ENCODE data around the gene SMC4.

Gene SMC4

GRCh38 chr3:160376681-160377080 lies 22.8 kb upstream of the SMC4 start:
- H3K4me2 ChIP-seq (ENCODE audit: insufficient read depth, low read length): no peak overlapping the region
- DNase-seq: no peak
- ATAC-seq (ENCODE audit: insufficient read depth, low read depth): no peak
- H3K79me2 ChIP-seq (ENCODE audit: insufficient read depth, low read length): no peaks in the 10 kb centered on the region; the same call in 1 of the 2 replicates
- H2AFZ ChIP-seq (ENCODE audit: low read depth, low read length): no peak overlapping the region
- no peaks in the 10 kb centered on the region; the same call in 1 of the 2 replicates for H4K20me1 ChIP-seq (ENCODE audit: insufficient read depth, low read length)
- H3K9ac ChIP-seq (ENCODE audit: low read depth, low read length): no peak overlapping the region
- H3K4me3 ChIP-seq (ENCODE audit: low read depth in 1 of 2, low read length in 2 of 2): no peak overlapping the region
- no peaks in the 10 kb centered on the region for H3K9me3 ChIP-seq (ENCODE audit: insufficient read depth, low read length, severe bottlenecking)
- H3K4me1 ChIP-seq (ENCODE audit: insufficient read depth, low read length): no peaks in the 10 kb centered on the region
- TF ChIP-seq EZH2 (IDR thresholded peaks at IDR 0.05; ENCODE audit: borderline replicate concordance, low read depth, low read length, severe bottlenecking): no peak
- TF ChIP-seq, protein P1, sequence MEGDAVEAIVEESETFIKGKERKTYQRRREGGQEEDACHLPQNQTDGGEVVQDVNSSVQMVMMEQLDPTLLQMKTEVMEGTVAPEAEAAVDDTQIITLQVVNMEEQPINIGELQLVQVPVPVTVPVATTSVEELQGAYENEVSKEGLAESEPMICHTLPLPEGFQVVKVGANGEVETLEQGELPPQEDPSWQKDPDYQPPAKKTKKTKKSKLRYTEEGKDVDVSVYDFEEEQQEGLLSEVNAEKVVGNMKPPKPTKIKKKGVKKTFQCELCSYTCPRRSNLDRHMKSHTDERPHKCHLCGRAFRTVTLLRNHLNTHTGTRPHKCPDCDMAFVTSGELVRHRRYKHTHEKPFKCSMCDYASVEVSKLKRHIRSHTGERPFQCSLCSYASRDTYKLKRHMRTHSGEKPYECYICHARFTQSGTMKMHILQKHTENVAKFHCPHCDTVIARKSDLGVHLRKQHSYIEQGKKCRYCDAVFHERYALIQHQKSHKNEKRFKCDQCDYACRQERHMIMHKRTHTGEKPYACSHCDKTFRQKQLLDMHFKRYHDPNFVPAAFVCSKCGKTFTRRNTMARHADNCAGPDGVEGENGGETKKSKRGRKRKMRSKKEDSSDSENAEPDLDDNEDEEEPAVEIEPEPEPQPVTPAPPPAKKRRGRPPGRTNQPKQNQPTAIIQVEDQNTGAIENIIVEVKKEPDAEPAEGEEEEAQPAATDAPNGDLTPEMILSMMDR (IDR thresholded peaks at IDR 0.05; ENCODE audit: borderline replicate concordance, extremely low read depth, low read length, poor library complexity, severe bottlenecking): no peak
- peaks cover 41% of the 10 kb centered on the region for H3K36me3 ChIP-seq (ENCODE audit: insufficient read depth, low read length)
- H3K27ac ChIP-seq (ENCODE audit: low read length): no peak overlapping the region
- H3K27me3 ChIP-seq (ENCODE audit: insufficient read depth, low read length, poor library complexity): no peaks in the 10 kb centered on the region

DNA sequence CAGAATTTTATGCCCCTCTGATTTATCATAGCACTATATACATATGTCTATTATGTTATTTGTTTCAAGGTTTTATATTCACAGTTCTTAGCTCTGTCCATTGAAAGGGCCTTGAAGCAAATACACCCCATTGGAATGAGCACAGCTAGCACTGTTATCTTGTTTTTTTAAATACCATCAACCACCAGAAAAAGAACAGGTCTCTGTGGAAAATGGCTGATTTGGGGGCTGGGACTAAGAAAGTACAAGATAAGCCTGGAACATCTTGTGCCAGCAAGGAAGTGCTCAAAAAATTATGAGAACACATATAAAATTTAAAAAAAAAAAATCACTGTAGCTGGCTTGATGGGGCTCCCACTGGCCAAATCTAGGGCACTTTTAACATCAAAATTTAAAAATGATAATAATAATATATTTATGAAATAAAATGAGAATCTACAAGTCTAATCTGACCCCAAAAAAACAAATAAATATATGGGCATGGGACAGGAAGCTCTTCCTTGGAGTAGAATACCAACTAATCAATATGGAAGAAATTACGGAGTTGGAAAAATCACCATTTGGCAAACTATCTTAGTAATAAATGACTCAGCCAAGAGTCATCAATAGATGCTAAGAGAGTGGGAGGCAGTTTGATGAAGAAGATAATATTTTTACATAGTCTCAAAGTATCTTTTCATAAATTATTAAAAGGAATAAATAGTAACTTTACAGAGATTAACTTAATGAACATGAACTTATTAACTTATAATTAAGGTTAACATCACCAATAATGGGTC lies 20.9 kb upstream of the SMC4 start:
- Histone ChIP-seq H3K27me3 (ENCODE audit: insufficient read depth, low read length, poor library complexity) (no peaks in the 10 kb centered on the region), H3K79me2 (ENCODE audit: insufficient read depth, low read length) (no peaks in the 10 kb centered on the region; the same call in 1 of the 2 replicates), H3K36me3 (ENCODE audit: insufficient read depth, low read length) (peaks cover 40% of the 10 kb centered on the region), H4K20me1 (ENCODE audit: insufficient read depth, low read length) (no peaks in the 10 kb centered on the region; the same call in 1 of the 2 replicates), H3K4me2 (ENCODE audit: insufficient read depth, low read length) (no peak overlapping the region), H3K4me1 (ENCODE audit: insufficient read depth, low read length) (no peaks in the 10 kb centered on the region), H3K27ac (ENCODE audit: low read length) (no peak overlapping the region), H3K9ac (ENCODE audit: low read depth, low read length) (no peak overlapping the region), H3K9me3 (ENCODE audit: insufficient read depth, low read length, severe bottlenecking) (no peaks in the 10 kb centered on the region), H2AFZ (ENCODE audit: low read depth, low read length) (no peak overlapping the region), H3K4me3 (ENCODE audit: low read depth in 1 of 2, low read length in 2 of 2) (no peak overlapping the region)
- no peak for TF ChIP-seq EZH2 (IDR thresholded peaks at IDR 0.05; ENCODE audit: borderline replicate concordance, low read depth, low read length, severe bottlenecking)
- TF ChIP-seq, protein P1 (IDR thresholded peaks at IDR 0.05; ENCODE audit: borderline replicate concordance, extremely low read depth, low read length, poor library complexity, severe bottlenecking): no peak
- ATAC-seq (ENCODE audit: insufficient read depth, low read depth): no peak
- DNase-seq: no peak

DNA sequence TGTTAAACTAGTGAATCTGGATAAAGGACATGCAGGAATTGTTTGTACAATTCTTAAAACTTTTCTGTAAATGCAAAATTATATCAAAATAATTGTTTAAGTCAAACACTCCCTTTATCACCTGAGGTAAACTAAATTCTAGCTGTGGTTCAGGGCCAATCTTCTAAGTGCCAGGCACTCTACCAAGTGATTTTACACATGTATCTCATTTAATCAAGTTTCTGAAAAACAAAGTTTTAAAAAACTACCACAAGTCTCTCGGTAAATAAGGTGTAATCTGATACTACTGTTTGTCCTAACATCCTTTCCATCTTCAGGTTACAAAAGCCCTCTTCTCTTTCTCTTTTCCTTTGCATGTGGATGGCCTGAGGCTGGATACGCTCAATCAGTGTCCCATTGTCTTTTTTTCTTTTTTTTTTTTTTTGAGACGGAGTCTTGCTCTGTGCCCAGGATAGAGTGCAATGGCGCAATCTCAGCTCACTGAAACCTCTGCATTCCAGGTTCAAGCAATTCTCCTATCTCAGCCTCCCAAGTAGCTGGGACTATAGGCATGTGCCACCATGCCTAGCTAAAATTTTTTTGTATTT lies 19.7 kb upstream of the SMC4 start:
- no peaks in the 10 kb centered on the region for H3K4me1 ChIP-seq (ENCODE audit: insufficient read depth, low read length)
- H3K36me3 ChIP-seq (ENCODE audit: insufficient read depth, low read length): peaks cover 28% of the 10 kb centered on the region
- H4K20me1 ChIP-seq (ENCODE audit: insufficient read depth, low read length): no peaks in the 10 kb centered on the region; the same call in none of the 2 replicates
- H3K4me2 ChIP-seq (ENCODE audit: insufficient read depth, low read length): no peak overlapping the region
- H3K27me3 ChIP-seq (ENCODE audit: insufficient read depth, low read length, poor library complexity): no peaks in the 10 kb centered on the region
- TF ChIP-seq, protein P1 (IDR thresholded peaks at IDR 0.05; ENCODE audit: borderline replicate concordance, extremely low read depth, low read length, poor library complexity, severe bottlenecking): no peak
- TF ChIP-seq EZH2 (IDR thresholded peaks at IDR 0.05; ENCODE audit: borderline replicate concordance, low read depth, low read length, severe bottlenecking): no peak
- no peaks in the 10 kb centered on the region for H3K9me3 ChIP-seq (ENCODE audit: insufficient read depth, low read length, severe bottlenecking)
- DNase-seq: no peak
- no peak overlapping the region for H3K4me3 ChIP-seq (ENCODE audit: low read depth in 1 of 2, low read length in 2 of 2)
- no peak overlapping the region for H3K9ac ChIP-seq (ENCODE audit: low read depth, low read length)
- ATAC-seq (ENCODE audit: insufficient read depth, low read depth): no peak
- H2AFZ ChIP-seq (ENCODE audit: low read depth, low read length): no peak overlapping the region
- H3K79me2 ChIP-seq (ENCODE audit: insufficient read depth, low read length): no peaks in the 10 kb centered on the region; the same call in 1 of the 2 replicates
- H3K27ac ChIP-seq (ENCODE audit: low read length): no peak overlapping the region

All from DND-41 (cell line).